Osteoblast (primary cell): ENCODE data around the gene SH2D7. TPM values are rescaled to one million over a fixed set of nuclear protein-coding genes. Genes with fewer than 3 reads are reported as not detected.

Experiments used
- small RNA-seq: library from RNA; depleted of rRNA; stranded (forward); fragments of <200 nt; gene quantifications from one replicate; pipeline ENCODE3, GENCODE V24; 2012
- total RNA-seq: library from RNA; depleted of rRNA; stranded (reverse); fragments of >200 nt; gene quantifications from 2 replicates; pipeline ENCODE4 v1.2.3, GENCODE V29; 2012

SH2D7 gene
- total RNA-seq, 1 donor, result not detected

Small RNA genes within 50 kb of the gene (small RNA-seq; reads per million reads assigned to genes)
- not detected for gene RF00092

Other genes with a start within 250 kb of the SH2D7 start
- gene TBC1D2B, start 14.8 kb upstream of the SH2D7 start, total RNA-seq, result 57.8 and 58.3 TPM in 2 replicates
- gene CIB2, start 38.9 kb downstream of the SH2D7 start, total RNA-seq, result 1.5 and 2.2 TPM in 2 replicates
- gene IDH3A, start 56.8 kb downstream of the SH2D7 start, total RNA-seq, result 29.5 and 30.4 TPM in 2 replicates
- under 0.01 TPM in 2 replicates for gene ACSBG1, start 142.0 kb downstream of the SH2D7 start, total RNA-seq
- 2.1 and 2.2 TPM in 2 replicates for gene DNAJA4, start 172.0 kb downstream of the SH2D7 start, total RNA-seq
- gene SKIC8, start 207.0 kb downstream of the SH2D7 start, total RNA-seq, result 62.6 and 64.8 TPM in 2 replicates
- not detected in 2 replicates for gene CRABP1, start 247.8 kb downstream of the SH2D7 start, total RNA-seq